Right lobe of liver (tissue), 6 donors: ENCODE results near the gene PLXNB3. TPM values are rescaled to one million over a fixed set of nuclear protein-coding genes. Genes with fewer than 3 reads are reported as not detected.

Experiments used
- ATAC-seq, 4 donors: fragments of 200-7000 bp; cut with Tn5 transposase; one replicate each; pipeline ENCODE4 v1.9.1; 2020; ENCODE audit warnings: mild to moderate bottlenecking in 4 of 4, moderate library complexity in 4 of 4
- DNase-seq, 3 donors: peaks; one replicate each; pipeline ENCODE4 v3.0.0-alpha.2; 2020
- H3K27ac ChIP-seq, 3 donors: fragments of 200-600 bp; one replicate each; pipeline ENCODE4 v1.8.0; 2022
- H3K27me3 ChIP-seq, 2 donors: fragments of 200-600 bp; one replicate each; pipeline ENCODE4 v1.8.0; 2022
- H3K36me3 ChIP-seq, 4 donors: fragments of 200-600 bp; sonication (generic) in 1 of 4; one replicate each; pipeline versions ENCODE4 v1.5.1 to v1.8.0; 2017 to 2022; ENCODE audit warnings: control low read depth in 1 of 4
- H3K4me1 ChIP-seq, 4 donors: fragments of 200-600 bp; sonication (generic) in 1 of 4; one replicate each; pipeline versions ENCODE4 v1.5.1 to v1.8.0; 2017 to 2022; ENCODE audit warnings: control low read depth in 1 of 4
- H3K4me3 ChIP-seq, 3 donors: fragments of 200-600 bp; one replicate each; pipeline ENCODE4 v1.8.0; 2022
- H3K9me3 ChIP-seq, 4 donors: fragments of 200-600 bp; sonication (generic) in 1 of 4; one replicate each; pipeline versions ENCODE4 v1.5.1 to v1.8.0; 2017 to 2022; ENCODE audit warnings: control low read depth in 1 of 4
- CTCF ChIP-seq, 4 donors: fragments of 200-600 bp in 3 of 4; fragments of 450-650 bp in 1 of 4; IDR thresholded peaks; one replicate each; pipeline versions ENCODE4 v1.5.1 to v1.8.0; 2016 to 2022; ENCODE audit warnings: antibody characterized with exemption in 4 of 4, mild to moderate bottlenecking in 2 of 4
- POLR2A ChIP-seq: fragments of 450-650 bp; IDR thresholded peaks from one replicate; pipeline ENCODE4 v1.6.1; 2017; ENCODE audit warnings: antibody characterized with exemption, mild to moderate bottlenecking
- WGBS: methylation state at CpG from one replicate; pipeline ENCODE4 v1.1.6; 2018; ENCODE audit warnings: low coverage, low lambda C conversion rate; ENCODE audit not compliant: insufficient coverage; ENCODE audit errors: missing lambda C conversion rate; 5-methylcytosine and 5-hydroxymethylcytosine counted together
- intact Hi-C, 2 donors: fragments of 100-400 bp; cut with DNase I; formaldehyde crosslinking; loops; one replicate each; pipeline versions ENCODE4 v1.11.2 to v1.14.1; 2022
- total RNA-seq, 6 experiments: library from RNA; depleted of rRNA in 2 of 6; stranded (reverse); fragments of >200 nt in 2 of 6; fragmentation: NEBNext Ultra II Directional in 3 of 6; extraction: Animal tissue kit (Norgen Biotek cat#: 25700) in 3 of 6; gene quantifications; one replicate each; pipeline versions ENCODE4 v1.1.0 to v1.2.4, GENCODE V29; 2016 to 2023
- donor health status: DM: no; HTN: yes; CAD: no.
- donor health status: DM: no; HTN: no; CAD: no.
- donor health status: DM: no; HTN: no; CAD: no.
- donor health status: DM: no; HTN: yes; CAD: no.
- donor health status: DM: no; HTN: yes; CAD: no.

Gene PLXNB3
- total RNA-seq, 6 experiments from 2014 or later, result 0.55 to 1.7 (median 0.94) TPM

DNA sequence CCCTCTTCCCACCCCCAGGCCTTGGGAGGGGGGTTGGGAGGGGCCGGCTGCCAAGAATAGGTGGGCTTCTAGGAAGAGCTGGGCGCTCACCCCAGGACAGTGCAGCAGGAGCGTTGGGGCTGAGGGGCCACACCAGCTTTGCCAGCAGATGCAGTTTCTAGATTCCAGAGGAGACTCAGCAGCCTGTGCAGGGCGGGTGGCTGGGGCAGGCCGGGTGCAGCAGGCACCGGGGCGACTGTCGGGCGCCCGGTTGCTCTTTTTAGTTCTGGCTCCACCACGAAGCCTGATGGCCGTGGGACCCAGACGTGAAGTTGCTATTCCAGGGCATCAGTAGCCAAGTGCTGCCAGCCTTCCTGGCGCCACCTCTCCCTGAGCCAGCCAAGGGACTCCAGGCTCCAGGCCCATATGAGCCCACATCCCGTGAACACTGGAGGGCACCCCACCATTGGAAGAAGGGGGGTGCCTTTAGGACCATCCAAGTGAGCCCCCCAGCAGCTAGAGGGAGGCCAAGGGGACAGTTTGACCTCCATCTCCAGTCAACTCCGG is 36.2 kb downstream of the PLXNB3 start:
- intact Hi-C loops, result no loop called here
- DNase-seq (no peak), ATAC-seq (peak in 1 of 4 donors; percentile 16)
- Histone ChIP-seq H3K4me1 (no peaks in the 10 kb centered on the region), H3K4me3 (no peak overlapping the region), H3K27ac (no peak overlapping the region), H3K27me3 (no peaks in the 10 kb centered on the region), H3K9me3 (no peaks in the 10 kb centered on the region), H3K36me3 (no peaks in the 10 kb centered on the region)
- 60% methylated on average over 1 of the region's 16 CpGs for WGBS
- no peak for TF ChIP-seq POLR2A
- no peak for TF ChIP-seq CTCF (IDR thresholded peaks at IDR 0.05)

- Histone ChIP-seq H3K4me3 (no peak overlapping the region), H3K4me1 (no peaks in the 10 kb centered on the region), H3K9me3 (no peaks in the 10 kb centered on the region), H3K36me3 (no peaks in the 10 kb centered on the region), H3K27me3 (no peaks in the 10 kb centered on the region), H3K27ac (no peak overlapping the region)
- WGBS, result no CpG with 5 or more reads among the region's 7 CpGs
- DNase-seq (no peak), ATAC-seq (peak in 1 of 4 donors; percentile 12)
- TF ChIP-seq POLR2A, result no peak
- TF ChIP-seq CTCF (IDR thresholded peaks at IDR 0.05), result no peak
- intact Hi-C loops, result no loop called here
Measured at GRCh38 chrX:153800746-153801145, 36.7 kb downstream of the PLXNB3 start.

GRCh38 chrX:153801669-153802068 is 37.6 kb downstream of the PLXNB3 start:
- intact Hi-C loops, result no loop called here
- Histone ChIP-seq H3K4me3 (no peak overlapping the region), H3K9me3 (no peaks in the 10 kb centered on the region), H3K27ac (no peak overlapping the region), H3K36me3 (no peaks in the 10 kb centered on the region), H3K27me3 (no peaks in the 10 kb centered on the region), H3K4me1 (no peaks in the 10 kb centered on the region)
- no peak for TF ChIP-seq CTCF (IDR thresholded peaks at IDR 0.05)
- no peak for TF ChIP-seq POLR2A
- no peak for ATAC-seq
- DNase-seq, result no peak
- WGBS, result no CpG with 5 or more reads among the region's 8 CpGs

- H3K27ac ChIP-seq, result no peak overlapping the region
- H3K27me3 ChIP-seq, result no peaks in the 10 kb centered on the region
- no peaks in the 10 kb centered on the region for H3K4me1 ChIP-seq
- no peaks in the 10 kb centered on the region for H3K36me3 ChIP-seq
- H3K9me3 ChIP-seq, result no peaks in the 10 kb centered on the region
- H3K4me3 ChIP-seq, result no peak overlapping the region
- WGBS, result 79% methylated on average over 4 of the region's 14 CpGs
- intact Hi-C loops, result no loop called here
- no peak for TF ChIP-seq CTCF (IDR thresholded peaks at IDR 0.05)
- TF ChIP-seq POLR2A, result no peak
- ATAC-seq (no peak), DNase-seq (no peak)
Measured at GRCh38 chrX:153802513-153803045, 38.5 kb downstream of the PLXNB3 start.
